Measurements from ENCODE around the gene ABL2. TPM values are rescaled to one million over a fixed set of nuclear protein-coding genes. Genes with fewer than 3 reads are reported as not detected.

The ABL2 gene
- 97.0 and 121 TPM in 2 replicates for total RNA-seq

GRCh38 chr1:179229214-179230140 lies at the start of gene ABL2:
TSS of gene ABL2 (minus strand) at chr1:179229677. CDS start at chr1:179229397, 280 bp downstream.

GRCh38 chr1:179081687-179082332 lies 147.7 kb downstream of the ABL2 start, which contains the start of gene TOR3A:
TSS of gene TOR3A (plus strand) at chr1:179082070. CDS start at chr1:179082129, 59 bp downstream.

Small RNAs within 50 kb of the gene (small RNA-seq; reads per million reads assigned to genes)
- not detected for gene AL512326.2
- gene AL512326.3, result not detected
- not detected for gene EIF4A1P11
- gene RF00272, result not detected

Other genes starting within 250 kb of the ABL2 start
- 28.7 and 47.5 TPM in 2 replicates for gene FAM20B, start 203.8 kb downstream of the ABL2 start, total RNA-seq
- 26.1 and 30.1 TPM in 2 replicates for gene TOR3A, start 147.6 kb downstream of the ABL2 start, total RNA-seq
- 32.0 and 33.2 TPM in 2 replicates for gene SOAT1, start 64.1 kb upstream of the ABL2 start, total RNA-seq
- 0.37 and 0.78 TPM in 2 replicates for gene AXDND1, start 136.3 kb upstream of the ABL2 start, total RNA-seq